Bronchus fibroblast of lung (primary cell): ENCODE results near the gene OR2M3. TPM values are rescaled to one million over a fixed set of nuclear protein-coding genes. Genes with fewer than 3 reads are reported as not detected.

Experiments used
- total RNA-seq: library from RNA; depleted of rRNA; stranded (reverse); fragments of >200 nt; gene quantifications from 2 replicates; pipeline ENCODE4 v1.2.3, GENCODE V29; 2015

Gene OR2M3
- not detected in 2 replicates for total RNA-seq

GRCh38 chr1:248196965-248197364, at the start of gene OR2M3:
Gene OR2M3 (plus strand): TSS chr1:248197265. CDS start chr1:248203068, 5,803 bp downstream.

GRCh38 chr1:248174521-248174920, 22.5 kb upstream of the OR2M3 start, which contains the start of gene OR2M2:
Gene OR2M2 (plus strand): TSS chr1:248174821. CDS start chr1:248179986, 5,165 bp downstream.

GRCh38 chr1:248231117-248231516, 34.1 kb downstream of the OR2M3 start, which contains the start of gene OR2M4:
Gene OR2M4 (plus strand): TSS chr1:248231417. CDS start chr1:248238929, 7,512 bp downstream.

Other genes starting within 250 kb of the OR2M3 start
- gene OR2L8, start 248.4 kb upstream of the OR2M3 start, total RNA-seq = not detected in 2 replicates
- not detected in 2 replicates for gene OR2AK2, start 232.0 kb upstream of the OR2M3 start, total RNA-seq
- gene OR2L5, start 183.6 kb upstream of the OR2M3 start, total RNA-seq = not detected in 2 replicates
- not detected in 2 replicates for gene OR2L2, start 167.2 kb upstream of the OR2M3 start, total RNA-seq
- gene OR2L3, start 150.4 kb upstream of the OR2M3 start, total RNA-seq = not detected in 2 replicates
- not detected in 2 replicates for gene OR2L13, start 102.1 kb upstream of the OR2M3 start, total RNA-seq
- not detected in 2 replicates for gene OR2M5, start 52.1 kb upstream of the OR2M3 start, total RNA-seq
- gene OR2M2, start 22.4 kb upstream of the OR2M3 start, total RNA-seq = not detected in 2 replicates
- gene OR2M4, start 34.2 kb downstream of the OR2M3 start, total RNA-seq = not detected in 2 replicates
- gene OR2T33, start 80.7 kb downstream of the OR2M3 start, total RNA-seq = not detected in 2 replicates
- gene OR2T12, start 106.2 kb downstream of the OR2M3 start, total RNA-seq = not detected in 2 replicates
- not detected in 2 replicates for gene OR2M7, start 127.3 kb downstream of the OR2M3 start, total RNA-seq
- gene OR14C36, start 151.5 kb downstream of the OR2M3 start, total RNA-seq = not detected in 2 replicates
- gene OR2T4, start 164.4 kb downstream of the OR2M3 start, total RNA-seq = not detected in 2 replicates
- not detected in 2 replicates for gene OR2T6, start 178.5 kb downstream of the OR2M3 start, total RNA-seq
- not detected in 2 replicates for gene OR2T1, start 205.8 kb downstream of the OR2M3 start, total RNA-seq
- gene OR2T2, start 248.4 kb downstream of the OR2M3 start, total RNA-seq = not detected in 2 replicates